Spleen (tissue), 7 donors: Measurements from ENCODE around the gene FAM171A2.

ENCODE experiments used
- CTCF ChIP-seq, 11 experiments: fragments of 200-600 bp in 7 of 11; fragments of 450-650 bp in 4 of 11; sonication (generic) in 4 of 11; IDR thresholded peaks in 8 of 11; conservative IDR thresholded peaks in 3 of 11; 1 replicate in 7 of 11; 2 replicates in 4 of 11; pipeline versions ENCODE4 v1.4.0 to v1.8.0; 2016 to 2021; ENCODE audit warnings: antibody characterized with exemption in 11 of 11, inconsistent platforms in 4 of 11, mild to moderate bottlenecking in 1 of 11
- POLR2A ChIP-seq, 3 donors: fragments of 450-650 bp; IDR thresholded peaks; one replicate each; pipeline ENCODE4 v1.5.1; 2017; ENCODE audit warnings: antibody characterized with exemption in 3 of 3, mild to moderate bottlenecking in 1 of 3
- donor health status: DM: no; HTN: no; CAD: no; lungs with moderate emphysema.
- donor health status: DM: no; HTN: no; CAD: no.
- donor health status: DM: no; HTN: no; CAD: no.

- TF ChIP-seq CTCF (IDR thresholded peaks at IDR 0.05 in 8 of 11, conservative IDR thresholded peaks at IDR 0.05 in 3 of 11) (no peak), POLR2A (IDR thresholded peaks at IDR 0.05) (no peak)
Observed at GRCh38 chr17:44310188-44310587, 53.5 kb downstream of the FAM171A2 start.
